ENCODE results near the gene ARHGAP9. TPM values are rescaled to one million over a fixed set of nuclear protein-coding genes. Genes with fewer than 3 reads are reported as not detected.
"Not testable (repeated sequence)": the region's sequence is repeated elsewhere in the genome, so short reads cannot be mapped to it uniquely, and the experiment has no call there.

Gene ARHGAP9
- total RNA-seq, 1 experiment from 2014 or later = 0.92 TPM

GRCh38 chr12:57506541-57506940 lies 26.9 kb upstream of the ARHGAP9 start:
- peaks cover 16% of the 10 kb centered on the region for H3K36me3 ChIP-seq (ENCODE audit: control insufficient read depth, insufficient read depth, low read length)
- intact Hi-C loops (cut with micrococcal nuclease; ENCODE audit: unreplicated experiment); ATAC-seq; POLR2A ChIA-PET; BruUV-seq (replicated peaks); H3K4me1 ChIP-seq (ENCODE audit: control insufficient read depth, insufficient read depth, low read length); DNase-seq (ENCODE audit: low read depth, low spot score); H3K27ac ChIP-seq (ENCODE audit: low read length); H3K4me3 ChIP-seq (ENCODE audit: low read depth in 2 of 2, low read length in 2 of 2); H3K27me3 ChIP-seq (ENCODE audit: control insufficient read depth, insufficient read depth, low read length); H3K9me3 ChIP-seq (ENCODE audit: control insufficient read depth, insufficient read depth, low read depth, low read length); in situ Hi-C loops (cut with HindIII; ENCODE audit: low pct_unique_long_range_greater_than_20kb, low sequenced_read_pairs): not testable (repeated sequence)
- CTCF ChIA-PET = interaction anchor here (0.7 kb wide), 1 partner anchor 58 kb away, joined by 9 read pairs; no protein-coding TSS in a partner anchor

- H3K27ac ChIP-seq (ENCODE audit: low read length); DNase-seq (ENCODE audit: low read depth, low spot score); in situ Hi-C loops (cut with HindIII; ENCODE audit: low pct_unique_long_range_greater_than_20kb, low sequenced_read_pairs); H3K9me3 ChIP-seq (ENCODE audit: control insufficient read depth, insufficient read depth, low read depth, low read length); CTCF ChIA-PET; H3K4me3 ChIP-seq (ENCODE audit: low read depth in 2 of 2, low read length in 2 of 2); ATAC-seq; H3K27me3 ChIP-seq (ENCODE audit: control insufficient read depth, insufficient read depth, low read length); BruUV-seq (replicated peaks); POLR2A ChIA-PET; intact Hi-C loops (cut with micrococcal nuclease; ENCODE audit: unreplicated experiment); H3K4me1 ChIP-seq (ENCODE audit: control insufficient read depth, insufficient read depth, low read length): not testable (repeated sequence)
- peaks cover 26% of the 10 kb centered on the region for H3K36me3 ChIP-seq (ENCODE audit: control insufficient read depth, insufficient read depth, low read length)
Observed at GRCh38 chr12:57502311-57502969, 22.8 kb upstream of the ARHGAP9 start.

- Histone ChIP-seq H3K27me3 (ENCODE audit: control insufficient read depth, insufficient read depth, low read length) (no peaks in the 10 kb centered on the region), H3K27ac (ENCODE audit: low read length) (no peak overlapping the region), H3K4me1 (ENCODE audit: control insufficient read depth, insufficient read depth, low read length) (no peaks in the 10 kb centered on the region), H3K36me3 (ENCODE audit: control insufficient read depth, insufficient read depth, low read length) (peaks cover 27% of the 10 kb centered on the region), H3K9me3 (ENCODE audit: control insufficient read depth, insufficient read depth, low read depth, low read length) (no peaks in the 10 kb centered on the region), H3K4me3 (ENCODE audit: low read depth in 2 of 2, low read length in 2 of 2) (no peak overlapping the region)
- ChIA-PET POLR2A (no interaction called here), CTCF (interaction anchor here (0.6 kb wide), 1 partner anchor 40 kb away, joined by 3 read pairs; no protein-coding TSS in a partner anchor)
- ATAC-seq (no peak), DNase-seq (ENCODE audit: low read depth, low spot score) (no peak)
- no TSS peak for BruUV-seq (replicated peaks)
- TF ChIP-seq TCF7L2 (IDR thresholded peaks at IDR 0.05; ENCODE audit: low read depth, low read length) = no peak
- in situ Hi-C loops (cut with HindIII; ENCODE audit: low pct_unique_long_range_greater_than_20kb, low sequenced_read_pairs) = no loop called here
- intact Hi-C loops (cut with micrococcal nuclease; ENCODE audit: unreplicated experiment) = no loop called here
Observed at GRCh38 chr12:57500213-57500612, 20.5 kb upstream of the ARHGAP9 start.

GRCh38 chr12:57498571-57498970 lies 18.9 kb upstream of the ARHGAP9 start:
- BruUV-seq (replicated peaks) = no TSS peak
- Histone ChIP-seq H3K36me3 (ENCODE audit: control insufficient read depth, insufficient read depth, low read length) (peaks cover 24% of the 10 kb centered on the region), H3K4me3 (ENCODE audit: low read depth in 2 of 2, low read length in 2 of 2) (no peak overlapping the region), H3K9me3 (ENCODE audit: control insufficient read depth, insufficient read depth, low read depth, low read length) (no peaks in the 10 kb centered on the region), H3K4me1 (ENCODE audit: control insufficient read depth, insufficient read depth, low read length) (no peaks in the 10 kb centered on the region), H3K27me3 (ENCODE audit: control insufficient read depth, insufficient read depth, low read length) (no peaks in the 10 kb centered on the region), H3K27ac (ENCODE audit: low read length) (no peak overlapping the region)
- TF ChIP-seq REST (IDR thresholded peaks at IDR 0.05; ENCODE audit: insufficient read depth in 1 of 2, low read depth in 2 of 2, low read length in 1 of 2) (no peak), POLR2AphosphoS5 (IDR thresholded peaks at IDR 0.05; ENCODE audit: low read depth, low read length) (no peak)
- ATAC-seq = no peak
- no peak for DNase-seq (ENCODE audit: low read depth, low spot score)
- ChIA-PET POLR2A (no interaction called here), CTCF (interaction anchor here (0.5 kb wide), 1 partner anchor 97 kb away, joined by 3 read pairs; no protein-coding TSS in a partner anchor)
- intact Hi-C loops (cut with micrococcal nuclease; ENCODE audit: unreplicated experiment) = no loop called here
- in situ Hi-C loops (cut with HindIII; ENCODE audit: low pct_unique_long_range_greater_than_20kb, low sequenced_read_pairs) = no loop called here
